PC-3 (cell line): Measurements from ENCODE around the gene BACH2. TPM values are rescaled to one million over a fixed set of nuclear protein-coding genes. Genes with fewer than 3 reads are reported as not detected.
"Not testable (repeated sequence)": the region's sequence is repeated elsewhere in the genome, so short reads cannot be mapped to it uniquely, and the experiment has no call there.

Experiments used
- ATAC-seq: fragments of 200-7000 bp; cut with Tn5 transposase; 2 replicates; pipeline ENCODE4 v1.9.1; 2020; ENCODE audit warnings: mild to moderate bottlenecking, moderate library complexity
- BruUV-seq: library from RNA; stranded (reverse); fragments of 400-500 nt; replicated peaks from 2 replicates; lab custom pipeline; 2021; lab: Mats Ljungman, UMichigan
- CTCF ChIA-PET: fragments of 300-600 bp; sonication (Branson Sonifier 250); formaldehyde crosslinking; loops from one replicate; lab custom pipeline; 2022; ENCODE audit warnings: antibody characterized with exemption; lab: Charles Lee
- POLR2A ChIA-PET: fragments of 300-600 bp; sonication (Branson Sonifier 250); formaldehyde crosslinking; loops from one replicate; lab custom pipeline; 2022; ENCODE audit warnings: antibody characterized with exemption; ENCODE audit not compliant: unreplicated experiment; lab: Charles Lee
- DNase-seq: peaks from one replicate; pipeline ENCODE4 v3.0.0-alpha.2; 2015
- H2AFZ ChIP-seq: fragments of 300-600 bp; sonication (generic); 2 replicates; pipeline ENCODE4 v1.6.0; 2016; ENCODE audit warnings: antibody characterized with exemption, low read length
- H3F3A ChIP-seq: fragments of 300-600 bp; sonication (generic); one replicate; pipeline ENCODE4 v1.6.0; 2017; ENCODE audit warnings: antibody characterized with exemption, low read length, control low read depth, mild to moderate bottlenecking; ENCODE audit not compliant: unreplicated experiment
- H3K27ac ChIP-seq: fragments of 300-600 bp; sonication (generic); 2 replicates; pipeline ENCODE4 v1.5.1; 2016; ENCODE audit warnings: mild to moderate bottlenecking, low read length
- H3K27me3 ChIP-seq: fragments of 300-600 bp; sonication (generic); 2 replicates; pipeline ENCODE4 v1.6.1; 2016; ENCODE audit warnings: low read length, mixed read lengths
- H3K36me3 ChIP-seq: fragments of 300-600 bp; sonication (generic); 2 replicates; pipeline ENCODE4 v1.6.1; 2016; ENCODE audit warnings: low read depth, mixed run types, low read length, mixed read lengths
- H3K4me1 ChIP-seq: fragments of 300-600 bp; sonication (generic); 2 replicates; pipeline ENCODE4 v1.5.1; 2016; ENCODE audit warnings: low read length; ENCODE audit not compliant: insufficient read depth
- H3K4me2 ChIP-seq: fragments of 300-600 bp; sonication (generic); 2 replicates; pipeline ENCODE4 v1.6.0; 2016; ENCODE audit warnings: low read length
- H3K4me3 ChIP-seq: fragments of 300-600 bp; sonication (generic); 2 replicates; pipeline ENCODE4 v1.5.1; 2016; ENCODE audit warnings: mild to moderate bottlenecking, low read length, mixed read lengths
- H3K79me2 ChIP-seq: fragments of 300-600 bp; sonication (generic); 2 replicates; pipeline ENCODE4 v1.6.1; 2017; ENCODE audit warnings: low read length, mixed read lengths
- H3K9ac ChIP-seq: fragments of 300-600 bp; sonication (generic); 2 replicates; pipeline ENCODE4 v1.6.0; 2016; ENCODE audit warnings: mild to moderate bottlenecking, low read length
- H3K9me2 ChIP-seq: fragments of 300-600 bp; sonication (generic); replicated peaks from 2 replicates; pipeline ENCODE4 v1.6.1; 2016; ENCODE audit warnings: mixed run types, low read length, mixed read lengths
- H3K9me3 ChIP-seq: fragments of 300-600 bp; sonication (generic); 2 replicates; pipeline ENCODE4 v1.6.1; 2016; ENCODE audit warnings: low read length, mixed read lengths
- H4K20me1 ChIP-seq: fragments of 300-600 bp; sonication (generic); 2 replicates; pipeline ENCODE4 v1.6.1; 2016; ENCODE audit warnings: low read length, mixed read lengths
- EZH2 ChIP-seq: fragments of 300-600 bp; sonication (generic); IDR thresholded peaks from one replicate; pipeline ENCODE4 v1.6.1; 2017; ENCODE audit warnings: antibody characterized with exemption, mild to moderate bottlenecking, low read length; ENCODE audit not compliant: unreplicated experiment
- EZH2phosphoT487 ChIP-seq: fragments of 300-600 bp; sonication (generic); IDR thresholded peaks from 2 replicates; pipeline ENCODE4 v1.6.1; 2018; ENCODE audit warnings: mild to moderate bottlenecking, antibody characterized with exemption, low read length, borderline replicate concordance
- intact Hi-C: fragments of 100-400 bp; cut with micrococcal nuclease; formaldehyde crosslinking; loops from 2 replicates; pipeline ENCODE4 v1.9.0; 2023
- total RNA-seq: library from RNA; depleted of rRNA; stranded (reverse); fragments of >200 nt; gene quantifications from 2 replicates; pipeline ENCODE4 v1.2.3, GENCODE V29; 2014
- TF ChIP-seq, protein P1 (sequence below): fragments of 300-600 bp; sonication (generic); conservative IDR thresholded peaks from 2 replicates; pipeline ENCODE4 v1.5.1; 2017; ENCODE audit warnings: antibody characterized with exemption, low read depth, mild to moderate bottlenecking, low read length

Gene BACH2
- total RNA-seq, 1 experiment from 2014 or later: 7.0 TPM

DNA sequence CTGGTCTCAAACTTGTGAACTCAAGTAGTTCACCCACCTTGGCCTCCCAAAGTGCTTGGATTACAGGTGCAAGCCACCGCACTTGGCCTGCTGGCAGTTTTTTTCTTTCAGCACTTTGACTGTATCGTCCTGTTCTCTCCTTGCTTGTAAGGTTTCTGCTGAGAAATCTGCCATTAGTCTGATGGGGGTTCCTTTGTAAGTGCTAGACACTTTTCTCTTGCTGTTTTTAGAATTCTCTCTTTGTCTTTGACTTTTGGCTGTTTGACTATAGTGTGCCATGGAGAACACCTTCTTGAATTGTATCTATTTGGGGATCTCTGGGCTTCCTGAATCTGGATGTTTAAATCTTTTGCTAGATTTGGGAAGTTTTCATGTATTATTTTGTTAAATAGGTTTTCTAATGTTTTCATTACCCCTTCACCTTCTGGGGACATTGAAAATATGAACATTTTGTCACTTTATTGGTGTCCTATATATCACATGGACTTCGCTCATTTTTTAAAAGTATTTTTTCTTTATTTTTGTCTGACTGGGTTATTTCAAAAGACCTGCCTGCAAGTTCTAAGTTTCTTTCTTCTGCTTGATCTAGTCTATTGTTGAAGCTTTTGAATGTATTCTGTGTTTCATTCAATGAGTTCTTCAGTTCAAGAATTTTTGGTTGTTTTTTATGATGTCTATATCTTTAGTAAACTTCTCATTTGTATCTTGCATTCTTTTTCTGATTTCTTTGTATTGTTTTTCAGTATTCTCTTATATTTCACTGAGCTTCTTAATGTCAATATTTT, 380.3 kb downstream of the BACH2 start:
- peaks cover 3% of the 10 kb centered on the region; the same call in 1 of the 2 replicates for H3K4me1 ChIP-seq
- no peak for DNase-seq
- no TSS peak for BruUV-seq
- ChIA-PET CTCF (no interaction called here), POLR2A (no interaction called here)
- no peak overlapping the region for H3K4me3 ChIP-seq
- no peak overlapping the region for H3K4me2 ChIP-seq
- H3K27me3 ChIP-seq: no peaks in the 10 kb centered on the region
- no peaks in the 10 kb centered on the region for H3F3A ChIP-seq
- TF ChIP-seq, protein P1, sequence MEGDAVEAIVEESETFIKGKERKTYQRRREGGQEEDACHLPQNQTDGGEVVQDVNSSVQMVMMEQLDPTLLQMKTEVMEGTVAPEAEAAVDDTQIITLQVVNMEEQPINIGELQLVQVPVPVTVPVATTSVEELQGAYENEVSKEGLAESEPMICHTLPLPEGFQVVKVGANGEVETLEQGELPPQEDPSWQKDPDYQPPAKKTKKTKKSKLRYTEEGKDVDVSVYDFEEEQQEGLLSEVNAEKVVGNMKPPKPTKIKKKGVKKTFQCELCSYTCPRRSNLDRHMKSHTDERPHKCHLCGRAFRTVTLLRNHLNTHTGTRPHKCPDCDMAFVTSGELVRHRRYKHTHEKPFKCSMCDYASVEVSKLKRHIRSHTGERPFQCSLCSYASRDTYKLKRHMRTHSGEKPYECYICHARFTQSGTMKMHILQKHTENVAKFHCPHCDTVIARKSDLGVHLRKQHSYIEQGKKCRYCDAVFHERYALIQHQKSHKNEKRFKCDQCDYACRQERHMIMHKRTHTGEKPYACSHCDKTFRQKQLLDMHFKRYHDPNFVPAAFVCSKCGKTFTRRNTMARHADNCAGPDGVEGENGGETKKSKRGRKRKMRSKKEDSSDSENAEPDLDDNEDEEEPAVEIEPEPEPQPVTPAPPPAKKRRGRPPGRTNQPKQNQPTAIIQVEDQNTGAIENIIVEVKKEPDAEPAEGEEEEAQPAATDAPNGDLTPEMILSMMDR: no peak
- no peak for TF ChIP-seq EZH2phosphoT487
- intact Hi-C loops: no loop called here
- no peaks in the 10 kb centered on the region for H3K9me3 ChIP-seq
- H2AFZ ChIP-seq: no peak overlapping the region
- no peaks in the 10 kb centered on the region for H3K9me2 ChIP-seq
- no peak overlapping the region for H3K27ac ChIP-seq
- ATAC-seq: no peak
- H4K20me1 ChIP-seq: no peaks in the 10 kb centered on the region
- H3K9ac ChIP-seq: no peak overlapping the region
- H3K79me2 ChIP-seq: no peaks in the 10 kb centered on the region
- no peaks in the 10 kb centered on the region for H3K36me3 ChIP-seq

DNA sequence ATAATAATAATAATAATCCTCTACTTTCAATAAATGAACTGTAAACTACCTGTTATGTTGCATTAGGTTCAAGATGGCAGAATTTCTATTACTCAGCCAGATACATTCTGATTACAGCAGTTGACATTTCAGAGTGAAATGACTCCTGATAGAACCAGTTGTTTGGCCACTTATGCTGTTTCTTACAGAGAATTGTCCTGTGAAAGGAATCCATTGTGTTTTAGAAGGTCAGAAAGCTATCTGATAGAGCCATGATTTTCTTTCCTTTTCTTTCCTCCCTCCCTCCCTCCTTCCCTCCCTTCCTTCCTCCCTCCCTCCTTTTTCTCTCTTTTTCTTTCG, 385.8 kb downstream of the BACH2 start:
- POLR2A ChIA-PET: no interaction called here
- H3K27me3 ChIP-seq: no peaks in the 10 kb centered on the region
- H3K4me2 ChIP-seq: no peak overlapping the region
- H3K36me3 ChIP-seq: no peaks in the 10 kb centered on the region
- H2AFZ ChIP-seq: no peak overlapping the region
- no peaks in the 10 kb centered on the region for H4K20me1 ChIP-seq
- TF ChIP-seq EZH2 (no peak), EZH2phosphoT487 (no peak)
- TF ChIP-seq, protein P1: no peak
- H3K9ac ChIP-seq: no peak overlapping the region
- H3K27ac ChIP-seq: no peak overlapping the region
- no TSS peak for BruUV-seq
- no peak for ATAC-seq
- no peak overlapping the region for H3K4me3 ChIP-seq
- H3K4me1 ChIP-seq: no peaks in the 10 kb centered on the region
- H3F3A ChIP-seq: no peaks in the 10 kb centered on the region
- DNase-seq: no peak
- no peaks in the 10 kb centered on the region for H3K9me2 ChIP-seq
- H3K9me3 ChIP-seq: no peaks in the 10 kb centered on the region
- CTCF ChIA-PET: no interaction called here
- intact Hi-C loops: no loop called here
- H3K79me2 ChIP-seq: no peaks in the 10 kb centered on the region

DNA sequence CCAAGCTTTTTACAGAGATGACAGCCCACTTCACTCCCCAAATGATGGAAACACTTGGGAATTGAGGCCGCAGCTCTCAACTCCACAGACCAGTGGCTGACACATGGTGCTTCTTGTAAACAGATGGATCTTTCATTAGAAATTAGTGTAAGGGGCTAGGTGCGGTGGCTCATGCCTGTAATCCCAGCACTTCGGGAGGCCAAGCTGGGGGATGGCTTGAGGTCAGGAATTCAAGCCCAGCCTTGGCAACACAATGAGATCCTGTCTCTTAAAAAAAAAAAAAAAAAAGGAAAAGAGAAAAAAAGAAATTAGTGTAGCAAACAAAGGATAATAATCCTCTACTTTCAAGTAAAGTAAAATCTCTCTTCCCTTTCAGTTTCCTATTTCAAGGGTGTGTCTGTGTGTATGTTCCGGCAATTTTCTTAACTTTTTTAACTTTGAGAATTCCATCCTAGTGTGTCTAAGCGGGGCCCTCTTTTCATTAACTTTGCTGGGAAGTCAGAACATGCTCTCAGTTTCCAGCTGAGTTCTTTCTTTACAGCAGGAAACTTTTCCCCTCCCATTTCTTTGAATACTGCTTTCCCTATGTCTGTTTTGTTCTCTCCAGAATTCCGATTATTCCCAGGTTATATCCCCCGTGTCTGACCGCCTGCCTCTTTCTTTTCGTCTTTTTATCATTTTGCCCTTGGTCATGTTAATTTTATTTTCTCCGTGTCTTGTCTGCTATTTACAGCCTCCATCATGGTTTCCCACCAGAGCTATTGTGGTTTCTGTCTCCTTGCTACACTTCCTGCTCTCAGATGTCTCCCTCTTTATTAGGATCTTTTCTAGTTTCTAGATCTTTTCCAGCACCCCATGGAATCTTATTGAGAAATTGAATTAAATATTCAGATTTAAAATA, 386.4 kb downstream of the BACH2 start:
- H3K9me3 ChIP-seq, CTCF ChIA-PET, intact Hi-C loops, H3K36me3 ChIP-seq, DNase-seq, H3K4me2 ChIP-seq, H3K9ac ChIP-seq, POLR2A ChIA-PET, H2AFZ ChIP-seq, ATAC-seq, H3F3A ChIP-seq, H4K20me1 ChIP-seq, BruUV-seq, H3K27me3 ChIP-seq, H3K79me2 ChIP-seq, H3K27ac ChIP-seq, H3K9me2 ChIP-seq, H3K4me1 ChIP-seq, H3K4me3 ChIP-seq: not testable (repeated sequence)
